ENCODE data around the gene SMARCA5.

The SMARCA5 gene

GRCh38 chr4:143538979-143539669 lies 25.6 kb downstream of the SMARCA5 start:
- no peak overlapping the region for H3K27ac Mint-ChIP-seq
- no peak overlapping the region for H3K4me3 Mint-ChIP-seq
- no peaks in the 10 kb centered on the region for H3K9me3 Mint-ChIP-seq
- no peaks in the 10 kb centered on the region for H3K4me1 Mint-ChIP-seq
- DNase-seq = no peak
- TF ChIP-seq CTCF (IDR thresholded peaks at IDR 0.05) = no peak
- peaks cover 81% of the 10 kb centered on the region for H3K36me3 Mint-ChIP-seq (ENCODE audit: low read depth)
- H3K27me3 Mint-ChIP-seq (ENCODE audit: low read depth, poor library complexity) = no peaks in the 10 kb centered on the region

GRCh38 chr4:143539670-143540023 lies 26.1 kb downstream of the SMARCA5 start:
- H3K4me3 Mint-ChIP-seq = no peak overlapping the region
- DNase-seq = no peak
- no peaks in the 10 kb centered on the region for H3K4me1 Mint-ChIP-seq
- H3K36me3 Mint-ChIP-seq (ENCODE audit: low read depth) = peaks cover 81% of the 10 kb centered on the region
- no peaks in the 10 kb centered on the region for H3K27me3 Mint-ChIP-seq (ENCODE audit: low read depth, poor library complexity)
- H3K27ac Mint-ChIP-seq = no peak overlapping the region
- no peak for TF ChIP-seq CTCF (IDR thresholded peaks at IDR 0.05)
- no peaks in the 10 kb centered on the region for H3K9me3 Mint-ChIP-seq

GRCh38 chr4:143549928-143550327 lies 36.4 kb downstream of the SMARCA5 start:
- no peak overlapping the region for H3K27ac Mint-ChIP-seq
- no peaks in the 10 kb centered on the region for H3K9me3 Mint-ChIP-seq
- no peaks in the 10 kb centered on the region for H3K27me3 Mint-ChIP-seq (ENCODE audit: low read depth, poor library complexity)
- H3K4me3 Mint-ChIP-seq = no peak overlapping the region
- DNase-seq = no peak
- no peak for TF ChIP-seq CTCF (IDR thresholded peaks at IDR 0.05)
- H3K4me1 Mint-ChIP-seq = no peaks in the 10 kb centered on the region
- peaks cover 81% of the 10 kb centered on the region for H3K36me3 Mint-ChIP-seq (ENCODE audit: low read depth)

- Mint-ChIP-seq H3K27me3 (ENCODE audit: low read depth, poor library complexity) (no peaks in the 10 kb centered on the region), H3K4me1 (no peaks in the 10 kb centered on the region), H3K4me3 (no peak overlapping the region), H3K9me3 (peaks cover 3% of the 10 kb centered on the region), H3K27ac (peak overlapping the region; percentile 37), H3K36me3 (ENCODE audit: low read depth) (peaks cover 51% of the 10 kb centered on the region)
- no peak for TF ChIP-seq CTCF (IDR thresholded peaks at IDR 0.05)
- no peak for DNase-seq
Observed at GRCh38 chr4:143554728-143555597, 41.5 kb downstream of the SMARCA5 start.

- Mint-ChIP-seq H3K27ac (no peak overlapping the region), H3K4me3 (no peak overlapping the region), H3K27me3 (ENCODE audit: low read depth, poor library complexity) (no peaks in the 10 kb centered on the region), H3K9me3 (peaks cover 3% of the 10 kb centered on the region), H3K4me1 (no peaks in the 10 kb centered on the region), H3K36me3 (ENCODE audit: low read depth) (peaks cover 44% of the 10 kb centered on the region)
- no peak for DNase-seq
- TF ChIP-seq CTCF (IDR thresholded peaks at IDR 0.05) = no peak
Observed at GRCh38 chr4:143555676-143556075, 42.2 kb downstream of the SMARCA5 start.

Data from nephron progenitor cell (in vitro differentiated cells).